ENCODE measurements around the gene AADAT.

GRCh38 chr4:170030121-170030520 lies 59.6 kb downstream of the AADAT start:
- no peak for TF ChIP-seq EZH2 (IDR thresholded peaks at IDR 0.05)
- TF ChIP-seq POLR2AphosphoS5 (IDR thresholded peaks at IDR 0.05; ENCODE audit: borderline replicate concordance, low read depth, low read length) = no peak
